Right lobe of liver (tissue), 4 donors: ENCODE measurements around the gene TTC28.

Experiments
- POLR2A ChIP-seq: fragments of 450-650 bp; IDR thresholded peaks from one replicate; pipeline ENCODE4 v1.6.1; 2017; ENCODE audit warnings: antibody characterized with exemption, mild to moderate bottlenecking
- TF ChIP-seq, protein P1 (sequence below), 4 donors: fragments of 200-600 bp in 3 of 4; fragments of 450-650 bp in 1 of 4; IDR thresholded peaks; one replicate each; pipeline versions ENCODE4 v1.5.1 to v1.8.0; 2016 to 2022; ENCODE audit warnings: antibody characterized with exemption in 4 of 4, mild to moderate bottlenecking in 2 of 4
- donor health status: DM: no; HTN: no; CAD: no.
- donor health status: DM: no; HTN: no; CAD: no.
- donor health status: DM: no; HTN: yes; CAD: no.

DNA sequence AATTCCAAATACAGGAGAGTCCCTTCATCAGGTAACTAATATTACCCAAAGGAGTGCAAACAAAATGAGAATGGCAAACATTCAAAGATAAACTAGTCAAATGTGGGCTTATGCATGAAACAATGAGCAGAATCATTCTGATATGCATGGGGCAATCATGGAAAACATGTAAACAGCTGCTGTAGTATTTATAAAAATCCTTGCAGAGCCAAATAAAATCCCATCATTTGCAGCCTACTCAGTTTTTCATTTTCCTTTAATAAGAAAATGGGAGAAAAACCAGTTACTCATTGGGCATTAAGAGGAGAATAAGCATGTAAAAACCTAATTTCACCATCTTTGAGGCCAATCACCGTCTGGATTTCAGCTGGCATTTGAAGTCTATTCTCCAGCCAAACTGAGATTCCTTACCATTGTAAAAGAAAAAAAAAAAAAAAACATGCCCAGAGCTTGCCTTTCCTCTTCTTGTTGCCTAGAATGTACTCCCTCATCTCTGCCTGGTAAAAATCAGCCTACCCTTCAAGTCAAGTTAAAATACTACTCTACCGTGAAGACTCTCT, 249.1 kb downstream of the TTC28 start:
- TF ChIP-seq, protein P1, sequence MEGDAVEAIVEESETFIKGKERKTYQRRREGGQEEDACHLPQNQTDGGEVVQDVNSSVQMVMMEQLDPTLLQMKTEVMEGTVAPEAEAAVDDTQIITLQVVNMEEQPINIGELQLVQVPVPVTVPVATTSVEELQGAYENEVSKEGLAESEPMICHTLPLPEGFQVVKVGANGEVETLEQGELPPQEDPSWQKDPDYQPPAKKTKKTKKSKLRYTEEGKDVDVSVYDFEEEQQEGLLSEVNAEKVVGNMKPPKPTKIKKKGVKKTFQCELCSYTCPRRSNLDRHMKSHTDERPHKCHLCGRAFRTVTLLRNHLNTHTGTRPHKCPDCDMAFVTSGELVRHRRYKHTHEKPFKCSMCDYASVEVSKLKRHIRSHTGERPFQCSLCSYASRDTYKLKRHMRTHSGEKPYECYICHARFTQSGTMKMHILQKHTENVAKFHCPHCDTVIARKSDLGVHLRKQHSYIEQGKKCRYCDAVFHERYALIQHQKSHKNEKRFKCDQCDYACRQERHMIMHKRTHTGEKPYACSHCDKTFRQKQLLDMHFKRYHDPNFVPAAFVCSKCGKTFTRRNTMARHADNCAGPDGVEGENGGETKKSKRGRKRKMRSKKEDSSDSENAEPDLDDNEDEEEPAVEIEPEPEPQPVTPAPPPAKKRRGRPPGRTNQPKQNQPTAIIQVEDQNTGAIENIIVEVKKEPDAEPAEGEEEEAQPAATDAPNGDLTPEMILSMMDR (IDR thresholded peaks at IDR 0.05) = no peak
- no peak for TF ChIP-seq POLR2A
